Kidney (tissue), 14 donors: ENCODE results near the gene VWA5B1. TPM values are rescaled to one million over a fixed set of nuclear protein-coding genes. Genes with fewer than 3 reads are reported as not detected.

ENCODE experiments used
- DNase-seq, 5 donors: peaks; one replicate each; pipeline ENCODE4 v3.0.0-alpha.2; 2013 to 2020
- FAIRE-seq: peaks from 2 replicates; lab custom pipeline; 2012; peaks lifted over from hg19 to GRCh38; lab: Jason Lieb, UNC
- H3K27ac ChIP-seq, 2 donors: one replicate each; pipeline ENCODE4 v1.7.0; 2013; ENCODE audit warnings: low read depth in 2 of 2, low read length in 2 of 2, inconsistent platforms in 1 of 2
- H3K27me3 ChIP-seq: one replicate; pipeline ENCODE4 v1.7.1; 2013; ENCODE audit warnings: low read length, inconsistent platforms; ENCODE audit not compliant: control insufficient read depth, insufficient read depth
- H3K36me3 ChIP-seq, 3 donors: one replicate each; pipeline versions ENCODE4 v1.7.0 to v1.7.1; 2013; ENCODE audit warnings: low read length in 3 of 3, control low read depth in 1 of 3, inconsistent platforms in 1 of 3; ENCODE audit not compliant: insufficient read depth in 3 of 3, control insufficient read depth in 2 of 3
- H3K4me1 ChIP-seq, 3 donors: one replicate each; pipeline versions ENCODE4 v1.7.0 to v1.7.1; 2013; ENCODE audit warnings: low read length in 3 of 3, inconsistent platforms in 1 of 3, low read depth in 1 of 3; ENCODE audit not compliant: control insufficient read depth in 2 of 3, insufficient read depth in 2 of 3
- H3K4me3 ChIP-seq, 3 donors: one replicate each; pipeline versions ENCODE4 v1.7.0 to v1.8.1; 2013; ENCODE audit warnings: low read length in 3 of 3, control low read depth in 1 of 3, inconsistent platforms in 1 of 3
- H3K9ac ChIP-seq, 3 donors: one replicate each; pipeline versions ENCODE4 v1.7.0 to v1.7.1; 2013; ENCODE audit warnings: low read length in 3 of 3, control low read depth in 1 of 3, inconsistent platforms in 1 of 3
- H3K9me3 ChIP-seq, 3 donors: one replicate each; pipeline versions ENCODE4 v1.7.0 to v1.7.1; 2013; ENCODE audit warnings: low read length in 3 of 3, control low read depth in 1 of 3, inconsistent platforms in 1 of 3; ENCODE audit not compliant: control insufficient read depth in 2 of 3, insufficient read depth in 1 of 3
- CTCF ChIP-seq: IDR thresholded peaks from 3 replicates; pipeline ENCODE4 v1.5.1; 2012; ENCODE audit warnings: mild to moderate bottlenecking, moderate library complexity, borderline replicate concordance; ENCODE audit not compliant: insufficient read depth; ENCODE audit errors: extremely low read depth
- intact Hi-C: fragments of 100-400 bp; cut with DNase I; formaldehyde crosslinking; loops from one replicate; pipeline ENCODE4 v1.11.1; 2022
- polyA plus RNA-seq: library from polyadenylated mRNA; stranded (reverse); fragments of 350-450 nt; fragmentation: Illumina TruSeq; extraction: RNeasy Lipid Tissue Mini Kit (QIAGEN cat#74804); gene quantifications from one replicate; pipeline ENCODE4 v1.2.3, GENCODE V29; 2014; ENCODE audit warnings: low read depth, low replicate concordance; ENCODE audit not compliant: insufficient read depth
- total RNA-seq: library from RNA; stranded (reverse); fragmentation: NEBNext Ultra II Directional; extraction: Animal tissue kit (Norgen Biotek cat#: 25700); gene quantifications from one replicate; pipeline ENCODE4 v1.2.1, GENCODE V29; 2021
- donor health status: control.
- donor health status: control.
- donor health status: control.
- donor health status: control.
- donor health status: control.
- donor health status: DM: yes; HTN: yes; CAD: no.
- donor health status: Normal renal cell carcinoma (clear cell type).

Gene VWA5B1
- total and polyA plus RNA-seq, 2 donors from 2014 or later = 0.69 to 1.4 TPM

GRCh38 chr1:20281801-20282200, 8.9 kb upstream of the VWA5B1 start:
- Histone ChIP-seq H3K9ac (no peak overlapping the region), H3K27me3 (no peaks in the 10 kb centered on the region), H3K9me3 (no peaks in the 10 kb centered on the region), H3K4me3 (no peak overlapping the region), H3K4me1 (no peaks in the 10 kb centered on the region), H3K36me3 (no peaks in the 10 kb centered on the region), H3K27ac (no peak overlapping the region)
- FAIRE-seq (no peak), DNase-seq (no peak)
- TF ChIP-seq CTCF = no peak
- intact Hi-C loops = no loop called here

GRCh38 chr1:20282533-20282932, 8.1 kb upstream of the VWA5B1 start:
- intact Hi-C loops = no loop called here
- no peaks in the 10 kb centered on the region for H3K4me1 ChIP-seq
- no peaks in the 10 kb centered on the region for H3K36me3 ChIP-seq
- DNase-seq (no peak), FAIRE-seq (no peak)
- H3K27ac ChIP-seq = no peak overlapping the region
- TF ChIP-seq CTCF = no peak
- H3K4me3 ChIP-seq = no peak overlapping the region
- H3K9ac ChIP-seq = no peak overlapping the region
- H3K9me3 ChIP-seq = no peaks in the 10 kb centered on the region
- no peaks in the 10 kb centered on the region for H3K27me3 ChIP-seq

- FAIRE-seq = no peak
- intact Hi-C loops = no loop called here
- TF ChIP-seq CTCF = no peak
- DNase-seq = no peak
- Histone ChIP-seq H3K9me3 (no peaks in the 10 kb centered on the region), H3K4me3 (no peak overlapping the region), H3K27ac (no peak overlapping the region), H3K9ac (no peak overlapping the region), H3K27me3 (no peaks in the 10 kb centered on the region), H3K36me3 (no peaks in the 10 kb centered on the region), H3K4me1 (no peaks in the 10 kb centered on the region)
These were observed 6.6 kb upstream of the VWA5B1 start for GRCh38 chr1:20284046-20284445.

GRCh38 chr1:20284625-20285024, 6.0 kb upstream of the VWA5B1 start:
- DNase-seq (no peak), FAIRE-seq (no peak)

More at GRCh38 chr1:20284625-20285024, 6.0 kb upstream of the VWA5B1 start:
- no peaks in the 10 kb centered on the region for H3K4me1 ChIP-seq
- no peak overlapping the region for H3K27ac ChIP-seq
- no peaks in the 10 kb centered on the region for H3K36me3 ChIP-seq
- intact Hi-C loops = no loop called here
- TF ChIP-seq CTCF = no peak
- H3K27me3 ChIP-seq = no peaks in the 10 kb centered on the region
- H3K9ac ChIP-seq = no peak overlapping the region
- no peak overlapping the region for H3K4me3 ChIP-seq
- H3K9me3 ChIP-seq = no peaks in the 10 kb centered on the region
